ENCODE measurements around the gene MPRIP.
"Not testable (repeated sequence)": the region's sequence is repeated elsewhere in the genome, so short reads cannot be mapped to it uniquely, and the experiment has no call there.

Gene MPRIP

DNA sequence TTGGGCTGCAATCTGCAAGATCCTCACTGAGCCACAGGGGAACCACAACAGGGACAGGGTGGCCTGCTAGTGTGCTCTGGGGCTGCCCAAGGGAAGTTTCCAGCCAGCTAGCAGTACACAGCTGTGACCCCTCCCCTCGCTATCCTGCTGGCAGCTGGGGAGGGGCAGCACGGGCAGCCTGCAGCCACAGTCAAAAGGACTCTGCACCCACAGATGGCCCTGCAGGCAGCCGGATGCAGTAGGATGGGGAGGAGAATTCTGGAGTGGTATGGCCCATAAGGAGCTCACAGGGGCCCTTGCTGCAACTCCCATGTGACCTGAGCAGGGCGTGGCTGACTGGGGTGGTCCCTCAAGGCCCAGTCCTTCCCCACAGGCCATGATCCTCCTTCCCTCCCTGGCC is 89.6 kb downstream of the MPRIP start:
- DNase-seq (ENCODE audit: extremely low read depth, insufficient read length) = no peak
- Histone ChIP-seq H3K4me3 (replicated peaks; ENCODE audit: low read depth, low read length) (no peak overlapping the region), H3K36me3 (ENCODE audit: control insufficient read depth, insufficient read depth, low read length) (peaks cover 35% of the 10 kb centered on the region), H3K27me3 (replicated peaks; ENCODE audit: control insufficient read depth, insufficient read depth, low read length) (no peaks in the 10 kb centered on the region)
- TF ChIP-seq, protein P1, sequence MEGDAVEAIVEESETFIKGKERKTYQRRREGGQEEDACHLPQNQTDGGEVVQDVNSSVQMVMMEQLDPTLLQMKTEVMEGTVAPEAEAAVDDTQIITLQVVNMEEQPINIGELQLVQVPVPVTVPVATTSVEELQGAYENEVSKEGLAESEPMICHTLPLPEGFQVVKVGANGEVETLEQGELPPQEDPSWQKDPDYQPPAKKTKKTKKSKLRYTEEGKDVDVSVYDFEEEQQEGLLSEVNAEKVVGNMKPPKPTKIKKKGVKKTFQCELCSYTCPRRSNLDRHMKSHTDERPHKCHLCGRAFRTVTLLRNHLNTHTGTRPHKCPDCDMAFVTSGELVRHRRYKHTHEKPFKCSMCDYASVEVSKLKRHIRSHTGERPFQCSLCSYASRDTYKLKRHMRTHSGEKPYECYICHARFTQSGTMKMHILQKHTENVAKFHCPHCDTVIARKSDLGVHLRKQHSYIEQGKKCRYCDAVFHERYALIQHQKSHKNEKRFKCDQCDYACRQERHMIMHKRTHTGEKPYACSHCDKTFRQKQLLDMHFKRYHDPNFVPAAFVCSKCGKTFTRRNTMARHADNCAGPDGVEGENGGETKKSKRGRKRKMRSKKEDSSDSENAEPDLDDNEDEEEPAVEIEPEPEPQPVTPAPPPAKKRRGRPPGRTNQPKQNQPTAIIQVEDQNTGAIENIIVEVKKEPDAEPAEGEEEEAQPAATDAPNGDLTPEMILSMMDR (IDR thresholded peaks at IDR 0.05; ENCODE audit: insufficient read depth, low read length, poor library complexity, severe bottlenecking) = no peak

DNA sequence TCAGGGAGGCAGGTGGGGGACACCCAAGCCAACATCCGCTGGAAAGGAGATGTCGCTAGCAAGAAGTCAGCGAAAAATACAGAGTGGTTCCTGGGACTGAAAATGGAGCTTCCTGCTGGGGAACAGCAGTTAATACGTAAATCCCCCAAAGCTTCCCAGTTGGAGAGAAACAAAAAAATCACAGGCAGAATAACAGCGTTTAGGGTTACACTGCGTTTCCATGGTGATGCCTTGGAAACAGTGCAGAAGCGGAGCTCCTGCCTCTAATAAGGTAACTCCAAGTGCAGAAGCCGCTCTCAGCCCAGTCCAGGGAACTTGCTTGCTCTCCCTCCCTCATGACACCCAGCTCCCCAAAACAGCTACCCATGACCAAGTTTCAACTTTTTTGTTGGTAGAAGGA is 90.5 kb downstream of the MPRIP start:
- Histone ChIP-seq H3K27me3 (replicated peaks; ENCODE audit: control insufficient read depth, insufficient read depth, low read length) (no peaks in the 10 kb centered on the region), H3K4me3 (replicated peaks; ENCODE audit: low read depth, low read length) (no peak overlapping the region), H3K36me3 (ENCODE audit: control insufficient read depth, insufficient read depth, low read length) (peaks cover 32% of the 10 kb centered on the region)
- TF ChIP-seq, protein P1 (IDR thresholded peaks at IDR 0.05; ENCODE audit: insufficient read depth, low read length, poor library complexity, severe bottlenecking) = no peak
- DNase-seq (ENCODE audit: extremely low read depth, insufficient read length) = no peak

DNA sequence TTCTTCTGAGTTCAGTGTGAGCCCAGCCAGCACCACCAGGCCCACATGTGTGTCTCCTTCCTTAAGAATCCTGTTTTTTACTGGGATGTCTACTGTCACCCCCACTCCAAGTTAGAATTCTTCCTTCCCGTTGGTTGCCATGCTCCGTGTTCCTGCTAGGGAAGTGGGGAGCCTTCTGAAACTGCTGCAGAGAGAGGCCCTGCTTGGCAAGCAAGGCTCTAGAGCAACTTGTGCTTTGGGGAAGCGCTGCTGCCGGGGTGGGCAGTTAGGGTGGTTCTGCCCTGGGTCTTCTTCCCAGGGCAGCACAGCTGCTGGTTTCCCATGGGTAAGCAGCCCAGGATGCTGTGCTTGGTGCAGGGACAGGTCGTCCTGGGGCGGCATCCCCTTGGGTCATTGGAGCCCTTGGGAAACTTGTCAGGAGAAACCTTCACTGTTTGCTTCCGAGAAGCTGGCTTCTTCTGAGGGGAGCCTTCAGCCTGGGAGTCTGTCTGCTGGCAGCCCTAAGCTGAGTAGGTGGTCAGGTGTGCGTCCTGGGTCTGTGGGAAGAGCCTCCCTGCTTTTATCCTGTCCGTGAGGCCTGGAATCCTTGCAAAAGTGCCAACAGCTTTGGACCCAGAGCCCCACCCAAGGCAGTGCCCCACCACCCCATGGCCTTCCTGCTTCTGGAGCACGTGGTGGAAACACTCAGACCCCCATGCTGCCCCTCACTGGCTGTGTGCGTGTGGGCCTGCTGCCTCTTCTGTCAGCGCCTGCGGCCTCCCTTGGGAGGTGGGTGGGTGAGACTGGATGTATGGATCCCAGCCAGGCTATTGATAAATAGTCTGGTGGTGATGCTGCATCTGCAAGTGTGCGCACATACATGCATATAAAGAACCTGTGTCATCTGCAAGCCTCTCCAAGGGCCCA is 92.0 kb downstream of the MPRIP start:
- peaks cover 37% of the 10 kb centered on the region for H3K36me3 ChIP-seq (ENCODE audit: control insufficient read depth, insufficient read depth, low read length)
- TF ChIP-seq, protein P1 (IDR thresholded peaks at IDR 0.05; ENCODE audit: insufficient read depth, low read length, poor library complexity, severe bottlenecking) = no peak

DNA sequence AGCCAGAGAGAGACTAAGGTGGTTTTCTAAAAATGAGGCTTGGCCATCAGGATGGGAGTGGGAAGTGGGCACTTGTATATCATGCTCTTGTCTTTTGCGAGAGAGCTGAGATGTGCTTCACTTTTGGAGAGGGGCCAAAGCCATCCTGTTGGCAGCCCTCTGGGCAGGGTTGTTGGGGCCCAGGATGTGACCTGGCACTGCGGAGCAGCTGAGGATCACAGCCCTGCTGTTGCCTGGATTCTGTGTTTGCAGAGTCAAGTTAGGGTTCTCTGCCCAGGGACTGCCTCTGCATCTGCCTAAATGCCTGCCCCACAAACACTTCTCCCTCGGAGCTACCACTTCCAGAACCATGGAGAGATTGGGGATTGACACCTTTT is 92.7 kb downstream of the MPRIP start:
- H3K36me3 ChIP-seq (ENCODE audit: control insufficient read depth, insufficient read depth, low read length) = peaks cover 36% of the 10 kb centered on the region
- DNase-seq (ENCODE audit: extremely low read depth, insufficient read length) = no peak
- H3K4me3 ChIP-seq (replicated peaks; ENCODE audit: low read depth, low read length) = no peak overlapping the region
- H3K27me3 ChIP-seq (replicated peaks; ENCODE audit: control insufficient read depth, insufficient read depth, low read length) = no peaks in the 10 kb centered on the region
- TF ChIP-seq, protein P1 (IDR thresholded peaks at IDR 0.05; ENCODE audit: insufficient read depth, low read length, poor library complexity, severe bottlenecking) = no peak

More for the DNA sequence above, 92.0 kb downstream of the MPRIP start:
- Histone ChIP-seq H3K27me3 (replicated peaks; ENCODE audit: control insufficient read depth, insufficient read depth, low read length) (no peaks in the 10 kb centered on the region), H3K4me3 (replicated peaks; ENCODE audit: low read depth, low read length) (no peak overlapping the region)
- no peak for DNase-seq (ENCODE audit: extremely low read depth, insufficient read length)

DNA sequence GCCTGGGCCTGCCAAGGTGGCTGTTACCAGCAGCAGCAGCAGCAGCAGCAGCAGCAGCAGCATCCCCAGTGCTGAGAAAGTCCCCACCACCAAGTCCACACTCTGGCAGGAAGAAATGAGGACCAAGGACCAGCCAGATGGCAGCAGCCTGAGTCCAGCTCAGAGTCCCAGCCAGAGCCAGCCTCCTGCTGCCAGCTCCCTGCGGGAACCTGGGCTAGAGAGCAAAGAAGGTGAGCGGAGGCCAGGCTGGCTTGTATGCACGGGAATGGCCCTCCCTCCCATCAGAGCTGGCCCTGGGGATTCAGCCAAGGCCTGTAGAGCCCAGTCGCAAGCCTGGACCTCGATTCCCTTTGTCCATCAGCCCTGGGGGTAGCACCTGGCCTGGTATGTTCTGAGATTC is 94.0 kb downstream of the MPRIP start:
- H3K4me3 ChIP-seq (replicated peaks; ENCODE audit: low read depth, low read length); H3K27me3 ChIP-seq (replicated peaks; ENCODE audit: control insufficient read depth, insufficient read depth, low read length); DNase-seq (ENCODE audit: extremely low read depth, insufficient read length): not testable (repeated sequence)
- peaks cover 38% of the 10 kb centered on the region for H3K36me3 ChIP-seq (ENCODE audit: control insufficient read depth, insufficient read depth, low read length)

DNA sequence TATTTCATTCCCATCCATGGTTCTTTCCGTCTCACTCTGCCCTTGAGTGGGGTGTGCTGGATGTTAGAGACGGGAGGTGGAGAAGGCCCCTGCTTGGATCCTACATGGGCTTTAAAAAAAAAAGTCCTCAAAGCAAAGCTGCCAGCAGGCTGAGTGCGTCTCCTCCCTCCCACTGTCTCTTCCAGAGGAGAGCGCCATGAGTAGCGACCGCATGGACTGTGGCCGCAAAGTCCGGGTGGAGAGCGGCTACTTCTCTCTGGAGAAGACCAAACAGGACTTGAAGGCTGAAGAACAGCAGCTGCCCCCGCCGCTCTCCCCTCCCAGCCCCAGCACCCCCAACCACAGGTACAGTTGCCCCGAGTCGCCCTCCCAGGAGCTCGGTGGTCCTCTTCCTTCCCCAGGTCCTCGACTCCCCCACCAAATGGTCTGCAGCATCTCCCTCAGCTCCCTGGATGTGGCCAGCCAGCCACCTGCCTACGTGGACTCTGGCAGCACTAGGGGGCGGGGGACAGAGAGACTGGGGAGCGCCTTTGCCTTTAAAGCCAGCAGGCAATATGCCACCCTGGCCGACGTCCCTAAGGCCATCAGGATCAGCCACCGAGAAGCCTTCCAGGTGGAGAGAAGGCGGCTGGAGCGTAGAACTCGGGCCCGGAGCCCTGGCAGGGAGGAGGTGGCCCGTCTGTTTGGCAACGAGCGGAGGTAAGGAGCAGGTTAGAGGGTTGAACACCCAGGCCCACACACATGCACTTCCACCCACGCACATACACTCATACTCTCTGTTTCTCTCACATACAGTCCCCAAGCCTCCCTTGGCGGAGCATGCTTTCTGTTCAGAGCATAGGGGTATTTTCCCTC is 95.7 kb downstream of the MPRIP start:
- peaks cover 41% of the 10 kb centered on the region for H3K36me3 ChIP-seq (ENCODE audit: control insufficient read depth, insufficient read depth, low read length)
- no peak overlapping the region for H3K4me3 ChIP-seq (replicated peaks; ENCODE audit: low read depth, low read length)
- no peaks in the 10 kb centered on the region for H3K27me3 ChIP-seq (replicated peaks; ENCODE audit: control insufficient read depth, insufficient read depth, low read length)
- TF ChIP-seq, protein P1 (IDR thresholded peaks at IDR 0.05; ENCODE audit: insufficient read depth, low read length, poor library complexity, severe bottlenecking) = no peak
- no peak for DNase-seq (ENCODE audit: extremely low read depth, insufficient read length)
